ENCODE data around the gene MYL9. TPM values are rescaled to one million over a fixed set of nuclear protein-coding genes. Genes with fewer than 3 reads are reported as not detected.
A peak's percentile ranks its signal among the peaks of the same experiment; 100 is the strongest.

The MYL9 gene
- total and polyA plus RNA-seq, 2 of the 4 experiments (the other 2 are of a cell fraction), result 97.5 to 425 TPM

- 0 out of 2 replicates have a peak, but pooled peaks have one; percentile 25 for TF ChIP-seq MXI1 (IDR thresholded peaks at IDR 0.05; ENCODE audit: borderline replicate concordance, low read depth, low read length)
- TF ChIP-seq MAZ (IDR thresholded peaks at IDR 0.05; ENCODE audit: borderline replicate concordance, low read depth, low read length), result peak; percentile 100
- peak; percentile 61 for TF ChIP-seq POLR2A (IDR thresholded peaks at IDR 0.05; ENCODE audit: low read depth, low read length)
- no peak for TF ChIP-seq NFE2L2 (IDR thresholded peaks at IDR 0.05; ENCODE audit: low read depth, low read length)
- no peak for TF ChIP-seq BHLHE40 (IDR thresholded peaks at IDR 0.05; ENCODE audit: low read depth, low read length)
- Histone ChIP-seq H3K4me2 (ENCODE audit: low read depth, low read length) (peak within 1 kb of the TSS; percentile 95), H2BK15ac (ENCODE audit: low read depth, low read length) (peak within 1 kb of the TSS; percentile 98; the same call in 2 of the 3 replicates), H3K4ac (ENCODE audit: low read depth, low read length) (peak within 1 kb of the TSS; percentile 98), H3K4me1 (ENCODE audit: control insufficient read depth, insufficient read depth, low read length) (peaks cover 13% of the 10 kb centered on the region), H3K56ac (ENCODE audit: extremely low read depth, insufficient read depth, low read length) (peak within 1 kb of the TSS; percentile 47), H3K9ac (ENCODE audit: low read depth, low read length) (peak within 1 kb of the TSS; percentile 71), H3K9me3 (ENCODE audit: control insufficient read depth, insufficient read depth, low read length) (no peaks in the 10 kb centered on the region), H2AFZ (replicated peaks; ENCODE audit: low read length, poor library complexity) (peak within 1 kb of the TSS; percentile 98), H3K27ac (ENCODE audit: insufficient read depth, low read length) (peak within 1 kb of the TSS; percentile 81), H4K8ac (ENCODE audit: low read depth in 2 of 2, low read length in 2 of 2) (peak within 1 kb of the TSS; percentile 99 to 100), H2BK120ac (ENCODE audit: low read depth, low read length) (peak within 1 kb of the TSS; percentile 87), H4K5ac (ENCODE audit: low read depth, low read length) (peak within 1 kb of the TSS; percentile 90), H4K91ac (ENCODE audit: insufficient read depth, low read depth, low read length) (peak within 1 kb of the TSS; percentile 91), H2BK5ac (ENCODE audit: low read depth, low read length, poor library complexity, severe bottlenecking) (peak within 1 kb of the TSS; percentile 23), H3K27me3 (ENCODE audit: control insufficient read depth, insufficient read depth, low read length) (no peaks in the 10 kb centered on the region), H3K14ac (replicated peaks; ENCODE audit: low read depth, low read length) (peak within 1 kb of the TSS; percentile 97), H4K20me1 (ENCODE audit: insufficient read depth, low read length) (peaks cover 29% of the 10 kb centered on the region), H3K18ac (ENCODE audit: low read depth, low read length) (peak within 1 kb of the TSS; percentile 72), H3K4me3 (ENCODE audit: insufficient read depth, low read depth, low read length) (peak within 1 kb of the TSS; percentile 60), H3K36me3 (ENCODE audit: control insufficient read depth, insufficient read depth, low read length) (no peaks in the 10 kb centered on the region), H3K79me1 (ENCODE audit: low read depth in 1 of 2, low read length in 2 of 2) (peaks cover 20 to 40% of the 10 kb centered on the region in 2 experiments), H2AK5ac (ENCODE audit: low read depth, low read length) (peak within 1 kb of the TSS; percentile 96), H2AK9ac (replicated peaks; ENCODE audit: low read depth, low read length, poor library complexity) (peak within 1 kb of the TSS; percentile 97), H3K9me1 (ENCODE audit: insufficient read depth, low read length) (peaks cover 24% of the 10 kb centered on the region), H2BK20ac (ENCODE audit: low read depth, low read length) (peak within 1 kb of the TSS; percentile 57; the same call in 1 of the 2 replicates), H3K23ac (ENCODE audit: low read depth, low read length) (peak within 1 kb of the TSS; percentile 88)
- DNase-seq, result peak; percentile 81
- dilution Hi-C loops (cut with HindIII; ENCODE audit: low sequenced_read_pairs, unreplicated experiment), result no loop called here
- CTCF ChIA-PET, result no interaction called here
- BruUV-seq (replicated peaks), result no TSS peak
- in situ Hi-C loops (cut with MboI; ENCODE audit: low sequenced_read_pairs), result no loop called here
- peak; percentile 91 for ATAC-seq (ENCODE audit: low read depth)
- WGBS, 2 experiments (ENCODE audit: extremely low coverage in 2 of 2, insufficient read length in 1 of 2), result 3% methylated on average over 29 of the region's 80 CpGs; no CpG with 5 or more reads in 1 of the 2 experiments
- POLR2A ChIA-PET (ENCODE audit: unreplicated experiment), result no interaction called here
- intact Hi-C loops (cut with micrococcal nuclease), result no loop called here
Measured at GRCh38 chr20:36573103-36573797, 31.9 kb downstream of the MYL9 start, which contains the start of gene TGIF2. Gene TGIF2, plus strand, starts transcription at chr20:36573597. Its CDS starts 5,178 bp downstream, at chr20:36578775.
